GM12891 (cell line): ENCODE results near the gene NAP1L5.

Source experiments
- DNase-seq: peaks from one replicate; pipeline ENCODE4 v3.0.0; 2011; ENCODE audit warnings: low spot score; ENCODE audit not compliant: insufficient read length
- FAIRE-seq: peaks from 2 replicates; lab custom pipeline; 2011; peaks lifted over from hg19 to GRCh38; lab: Jason Lieb, UNC
- PAX5 ChIP-seq: IDR thresholded peaks from 2 replicates; pipeline ENCODE4 v1.6.1; 2011; ENCODE audit warnings: low read length, moderate library complexity, mild to moderate bottlenecking; ENCODE audit not compliant: insufficient read depth, severe bottlenecking
- POLR2A ChIP-seq: IDR thresholded peaks from 2 replicates; pipeline ENCODE4 v1.6.1; 2011; ENCODE audit warnings: low read depth, low read length, control low read depth
- POLR2AphosphoS5 ChIP-seq: IDR thresholded peaks from 2 replicates; pipeline ENCODE4 v1.6.1; 2011; ENCODE audit warnings: low read depth, low read length, control low read depth
- POU2F2 ChIP-seq: IDR thresholded peaks from 2 replicates; pipeline ENCODE4 v1.6.1; 2011; ENCODE audit warnings: low read depth, mild to moderate bottlenecking, control low read depth, low read length, moderate library complexity
- SPI1 ChIP-seq: IDR thresholded peaks from 2 replicates; pipeline ENCODE4 v1.6.1; 2011; ENCODE audit warnings: low read depth, low read length, control low read depth
- TAF1 ChIP-seq: IDR thresholded peaks from 2 replicates; pipeline ENCODE4 v1.6.1; 2011; ENCODE audit warnings: low read depth, low read length, control low read depth

The NAP1L5 gene

DNA sequence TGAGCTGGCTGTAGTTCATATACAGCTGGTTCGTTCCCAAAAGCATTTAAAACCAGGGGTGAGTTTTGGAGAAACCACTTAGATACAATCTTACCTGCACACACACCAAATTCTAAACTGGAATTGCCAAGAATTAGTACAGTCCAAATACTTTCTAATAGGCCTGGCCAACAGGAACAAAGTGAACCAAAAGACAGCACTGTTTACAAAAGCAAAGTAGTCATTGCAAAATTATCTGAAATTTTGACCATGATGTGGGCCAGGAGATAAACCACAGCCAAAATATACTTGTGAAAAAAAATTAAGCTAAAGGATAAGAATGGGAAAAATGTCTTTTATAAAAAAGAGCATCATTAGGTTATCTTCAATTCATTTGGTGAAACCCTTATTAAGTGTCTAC lies 37.9 kb upstream of the NAP1L5 start:
- DNase-seq, result no peak
- no peak for FAIRE-seq
- no peak for TF ChIP-seq TAF1
- no peak for TF ChIP-seq POLR2A
- no peak for TF ChIP-seq SPI1
- TF ChIP-seq POU2F2, result no peak
- no peak for TF ChIP-seq PAX5
- TF ChIP-seq POLR2AphosphoS5, result no peak

DNA sequence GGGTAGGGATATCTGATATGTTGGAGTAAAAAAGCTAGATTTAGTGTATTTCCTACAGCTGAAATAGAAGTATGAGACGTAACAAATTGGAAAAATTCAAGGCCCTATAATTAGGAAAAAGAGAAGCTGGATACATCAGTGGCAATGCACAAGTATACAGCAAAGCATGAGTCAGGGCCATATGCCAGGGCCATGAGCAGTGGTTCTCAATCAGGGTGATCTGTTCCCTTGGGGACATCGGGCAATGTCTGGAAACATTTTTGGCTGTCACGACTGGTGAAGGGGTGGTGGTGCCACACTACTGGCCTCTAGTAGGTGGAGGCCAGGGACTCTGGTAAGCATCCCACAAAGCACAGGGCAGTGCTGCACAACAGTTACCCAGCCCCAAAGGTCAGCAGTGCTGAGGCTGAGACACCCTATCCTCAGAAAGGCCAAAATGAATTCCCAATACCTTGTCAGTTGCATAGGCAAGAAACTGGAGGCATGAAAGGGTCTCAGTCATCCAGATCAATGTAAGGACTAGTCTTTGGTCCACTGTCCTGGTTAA lies 36.8 kb upstream of the NAP1L5 start:
- FAIRE-seq (no peak), DNase-seq (no peak)
- no peak for TF ChIP-seq POLR2A
- no peak for TF ChIP-seq POU2F2
- TF ChIP-seq POLR2AphosphoS5, result no peak
- no peak for TF ChIP-seq PAX5
- no peak for TF ChIP-seq SPI1
- TF ChIP-seq TAF1, result no peak

DNA sequence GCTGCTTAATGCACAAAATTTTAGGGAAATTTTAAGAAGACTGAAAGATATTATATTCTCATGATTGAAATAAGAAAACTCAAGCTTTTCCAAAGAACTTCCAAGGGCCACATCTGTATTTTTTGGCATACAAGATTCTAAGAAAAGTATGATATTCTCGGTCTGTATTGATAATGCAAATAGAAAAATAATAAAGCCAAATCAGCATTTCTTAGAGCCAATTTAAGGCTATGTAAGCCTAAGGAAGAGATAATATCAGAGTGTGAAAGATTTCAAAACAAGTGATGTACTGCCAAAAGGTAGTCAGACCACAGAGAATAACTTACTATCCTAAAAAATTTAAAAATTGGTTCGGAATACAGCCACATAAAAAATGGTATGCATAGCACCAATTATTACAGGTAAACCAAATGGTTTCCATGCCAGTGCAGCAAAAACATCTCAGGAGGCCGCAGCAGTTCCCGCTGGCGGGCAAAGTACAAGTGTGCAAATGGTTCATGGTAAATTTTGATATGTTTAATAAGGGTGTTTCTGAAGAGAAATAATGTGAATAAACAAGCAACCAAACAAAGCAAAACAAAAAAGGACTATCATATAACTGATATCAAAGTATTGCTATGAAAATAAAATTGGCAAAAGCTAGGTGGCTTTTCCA lies 35.2 kb upstream of the NAP1L5 start:
- DNase-seq (no peak), FAIRE-seq (no peak)
- TF ChIP-seq SPI1 (no peak), PAX5 (no peak), TAF1 (no peak), POU2F2 (no peak)

DNA sequence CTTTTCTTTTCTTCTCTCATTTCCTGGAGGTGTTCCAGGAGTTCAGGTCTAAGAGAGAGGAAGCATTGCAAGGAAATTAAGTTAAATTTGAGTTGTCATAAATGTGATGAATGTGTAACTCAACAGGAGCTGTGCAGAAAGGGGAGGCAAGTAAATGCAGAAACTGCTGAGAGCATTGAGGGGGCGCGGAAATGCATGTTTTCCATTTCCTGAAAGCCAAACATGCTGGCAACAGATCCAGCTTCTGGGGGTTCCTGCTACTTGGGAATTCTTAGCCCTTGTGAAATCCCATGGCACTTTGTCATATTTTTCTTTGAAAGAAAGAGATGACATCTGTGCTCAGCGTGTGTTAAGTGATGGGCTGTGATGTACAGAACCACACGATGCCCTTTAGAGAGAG lies 33.8 kb upstream of the NAP1L5 start:
- TF ChIP-seq SPI1 (no peak), POLR2A (no peak), TAF1 (no peak), POLR2AphosphoS5 (no peak), POU2F2 (no peak), PAX5 (no peak)
- FAIRE-seq, result no peak
- DNase-seq, result no peak

DNA sequence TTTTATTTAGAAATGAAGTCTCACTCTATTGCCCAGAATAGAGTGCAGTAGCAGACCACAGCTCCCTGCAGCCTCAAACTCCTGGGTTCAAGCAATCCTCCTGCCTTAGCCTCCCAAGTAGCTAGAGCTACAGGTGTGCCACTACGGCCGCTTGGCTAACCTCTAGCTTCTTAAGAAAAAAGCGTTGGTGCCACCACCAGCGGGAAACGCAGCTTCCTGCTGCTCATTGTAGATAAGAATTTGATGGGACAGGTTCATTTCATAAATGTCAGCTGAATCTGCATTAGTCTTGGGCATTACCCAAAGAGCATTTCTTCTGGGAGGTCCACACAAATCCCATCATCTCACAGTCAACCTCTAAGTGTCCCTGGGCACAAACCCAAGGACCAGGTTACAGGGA lies 33.2 kb upstream of the NAP1L5 start:
- FAIRE-seq, result no peak
- no peak for DNase-seq
- TF ChIP-seq POU2F2 (no peak), POLR2AphosphoS5 (no peak), POLR2A (no peak), TAF1 (no peak), SPI1 (no peak), PAX5 (no peak)

DNA sequence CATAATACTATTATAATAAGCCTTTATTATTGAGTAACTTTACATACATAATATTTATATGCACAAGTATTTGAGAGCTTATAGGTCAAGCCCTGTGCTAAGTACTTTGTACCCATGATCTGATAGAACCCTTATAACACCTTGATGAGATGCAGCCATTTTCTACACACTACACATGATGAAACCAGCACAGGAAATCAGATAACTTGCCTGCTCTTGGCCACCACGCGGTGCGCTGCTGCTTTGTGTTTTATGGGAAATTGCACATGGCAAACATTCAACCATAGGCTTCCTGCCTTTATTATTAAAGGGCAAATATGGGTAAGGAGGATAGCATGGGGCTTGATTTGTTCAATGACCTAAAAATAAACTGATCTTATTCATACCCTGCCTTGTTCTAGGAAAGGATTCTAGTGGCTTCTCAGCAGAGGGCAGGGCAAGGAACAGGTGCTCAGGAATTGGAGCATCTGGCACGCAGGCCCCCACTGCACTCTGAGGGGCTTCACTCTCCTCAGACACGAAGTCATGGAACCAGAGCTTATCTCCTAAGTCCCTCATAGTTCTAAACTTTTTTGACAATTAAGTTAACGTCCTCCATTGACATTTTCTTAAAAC lies 31.6 kb upstream of the NAP1L5 start:
- FAIRE-seq, result no peak
- TF ChIP-seq SPI1 (no peak), POLR2AphosphoS5 (no peak), POLR2A (no peak), POU2F2 (no peak), TAF1 (no peak)
- DNase-seq, result no peak

DNA sequence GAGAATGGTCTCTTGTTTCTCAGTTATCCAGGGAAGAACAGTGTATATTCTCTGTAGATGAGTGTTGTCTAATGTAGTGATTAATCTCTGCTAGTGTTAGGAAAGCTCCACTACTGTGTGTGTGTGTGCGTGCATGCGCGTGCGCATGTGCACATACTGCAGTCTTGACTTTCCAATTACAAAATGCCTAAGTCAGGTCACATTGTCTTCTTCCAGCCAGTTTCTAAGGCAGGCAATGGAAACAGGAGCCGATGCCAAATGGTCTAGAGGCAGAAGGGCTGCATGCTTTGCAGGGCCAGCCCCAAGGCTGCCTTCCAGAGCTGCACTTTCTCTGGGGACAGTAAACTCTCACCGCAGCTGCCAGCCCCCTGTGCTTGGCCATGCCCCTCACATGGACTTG lies 30.5 kb upstream of the NAP1L5 start:
- TF ChIP-seq TAF1, result no peak
- no peak for TF ChIP-seq PAX5
- no peak for TF ChIP-seq SPI1
- FAIRE-seq, result no peak

DNA sequence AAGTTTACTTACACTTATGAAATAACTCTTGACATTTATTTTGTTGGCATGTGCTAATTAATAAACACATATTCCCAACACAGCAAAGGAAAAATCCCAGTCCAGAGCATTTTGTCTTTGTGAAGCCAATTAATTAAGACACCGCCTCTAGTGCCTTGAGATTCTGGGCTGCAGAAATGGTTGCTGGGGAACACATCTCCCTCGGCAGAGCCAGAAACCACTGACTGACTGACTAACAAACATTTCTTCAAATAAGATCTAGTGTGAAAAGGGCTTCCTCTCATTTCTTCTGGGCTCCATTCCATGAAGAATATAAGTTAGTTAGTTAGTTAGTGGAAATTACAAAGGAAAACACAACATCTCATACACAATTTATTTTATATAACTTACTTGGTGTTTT lies 28.4 kb upstream of the NAP1L5 start:
- TF ChIP-seq SPI1 (no peak), TAF1 (no peak), PAX5 (no peak), POLR2AphosphoS5 (no peak), POU2F2 (no peak), POLR2A (no peak)
- FAIRE-seq (no peak), DNase-seq (no peak)

More for the DNA sequence above, 30.5 kb upstream of the NAP1L5 start:
- DNase-seq, result no peak

DNA sequence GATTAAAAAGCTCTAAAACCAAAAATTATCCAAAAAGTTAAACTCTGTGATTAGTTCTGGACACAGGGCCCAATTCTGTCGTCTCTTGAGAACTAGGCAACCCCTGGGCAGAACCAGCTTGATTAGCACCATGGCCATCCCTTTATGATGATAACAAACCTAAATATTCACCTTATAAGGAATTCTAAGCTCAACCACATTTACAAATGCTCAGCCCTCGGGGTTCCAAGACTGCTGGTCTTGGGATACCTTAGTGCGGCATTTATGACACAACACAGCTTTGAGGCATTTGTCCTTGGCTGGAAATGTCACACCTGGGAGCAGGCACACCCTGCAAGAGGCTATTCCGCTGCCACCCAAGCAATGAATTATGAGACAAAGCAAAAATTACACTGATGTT lies 27.5 kb upstream of the NAP1L5 start:
- DNase-seq (no peak), FAIRE-seq (no peak)
- no peak for TF ChIP-seq POLR2AphosphoS5

DNA sequence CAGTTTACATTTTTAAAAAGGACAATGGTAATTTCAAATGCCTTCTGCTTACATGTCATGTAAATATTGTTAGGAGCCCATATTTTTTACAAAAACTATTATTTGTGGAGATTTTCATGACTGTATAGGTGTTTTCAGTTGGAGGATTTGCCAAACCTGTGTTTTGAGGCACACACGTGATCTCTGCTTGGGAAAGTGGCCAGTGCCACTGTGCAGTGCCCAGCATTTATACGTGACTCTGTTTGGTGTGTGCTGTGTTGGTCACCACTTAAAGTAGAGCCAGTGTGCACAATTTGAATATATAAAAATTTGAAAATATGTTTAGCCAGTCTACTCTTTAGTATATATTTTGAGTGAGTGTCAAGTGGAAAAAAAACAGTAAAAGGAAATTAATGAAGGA lies 26.8 kb upstream of the NAP1L5 start:
- DNase-seq, result no peak
- TF ChIP-seq SPI1 (no peak), POLR2A (no peak), PAX5 (no peak), TAF1 (no peak), POU2F2 (no peak), POLR2AphosphoS5 (no peak)
- no peak for FAIRE-seq
